ENCODE results near the gene ACADVL. TPM values are rescaled to one million over a fixed set of nuclear protein-coding genes. Genes with fewer than 3 reads are reported as not detected.
"Not testable (repeated sequence)": the region's sequence is repeated elsewhere in the genome, so short reads cannot be mapped to it uniquely, and the experiment has no call there.

ACADVL gene
- total and polyA plus RNA-seq, 12 donors: 961 to 6,098 (median 1,772) TPM

DNA sequence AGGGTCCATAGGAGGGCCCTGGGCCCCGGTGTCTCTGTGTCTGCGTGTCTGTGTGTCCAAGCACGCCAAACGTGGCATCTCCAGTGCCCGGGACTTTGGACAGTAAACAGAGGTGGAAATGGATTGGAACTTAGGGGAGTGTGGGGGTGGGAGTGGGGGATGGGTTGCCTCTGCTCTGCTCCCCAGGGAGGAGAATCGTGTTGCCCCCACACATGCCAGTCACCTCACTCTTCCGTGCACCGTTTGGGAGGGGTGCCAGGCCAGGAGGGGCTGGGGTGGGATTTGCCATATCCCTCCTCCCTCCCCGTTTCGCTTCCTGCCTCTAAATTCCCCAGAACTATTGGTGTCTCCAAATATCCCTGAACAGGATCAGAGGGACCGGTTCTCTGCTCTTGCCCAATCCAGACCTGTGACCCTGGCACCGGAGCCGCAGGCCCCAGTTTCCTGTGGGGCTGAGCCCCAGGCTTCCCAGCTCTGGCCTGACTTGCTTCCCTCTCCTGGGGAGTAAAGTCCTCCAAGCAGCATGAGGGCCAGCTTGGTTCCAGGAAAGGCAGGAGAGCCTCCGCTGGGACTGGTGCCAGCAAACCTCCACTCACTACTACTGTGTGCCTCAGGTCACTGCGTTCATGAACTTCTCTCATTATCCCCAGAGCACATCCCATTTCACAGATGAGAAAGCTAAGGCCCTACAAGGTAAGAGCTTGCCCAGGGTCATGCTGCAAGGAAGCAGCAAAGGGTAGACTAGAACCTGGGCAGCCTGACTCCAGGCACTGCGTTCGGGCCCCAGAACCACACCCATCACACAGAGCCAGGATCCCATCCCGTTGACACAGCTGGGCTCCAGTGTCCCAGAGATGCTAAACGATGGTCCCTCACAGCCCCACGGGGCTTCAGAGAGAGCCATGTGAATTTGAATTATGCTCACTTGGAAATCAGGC lies 40.2 kb upstream of the ACADVL start, which contains the start of gene ASGR1:
Gene ASGR1 (minus strand): TSS at position 54 of the 938 bp plus-strand sequence. CDS start 807 bp downstream, outside the sequence.
- intact Hi-C loops (cut with DNase I): no loop called here
- Histone ChIP-seq H3K36me3 (replicated peaks in 1 of 2) (no peaks in the 10 kb centered on the region), H3K4me3 (no peak within 1 kb of the TSS), H3K27me3 (peaks cover 10% of the 10 kb centered on the region), H3K9me3 (replicated peaks in 1 of 3) (no peaks in the 10 kb centered on the region), H3K4me1 (replicated peaks in 1 of 2) (peaks cover 6 to 22% of the 10 kb centered on the region in 2 donors), H3K27ac (no peak within 1 kb of the TSS)
- DNase-seq: no peak
- 58 to 65% (median 63%) methylated on average over 16 to 20 of the region's 20 CpGs for WGBS, 4 donors
- TF ChIP-seq POLR2A (IDR thresholded peaks at IDR 0.05): no peak
- TF ChIP-seq, protein P1, sequence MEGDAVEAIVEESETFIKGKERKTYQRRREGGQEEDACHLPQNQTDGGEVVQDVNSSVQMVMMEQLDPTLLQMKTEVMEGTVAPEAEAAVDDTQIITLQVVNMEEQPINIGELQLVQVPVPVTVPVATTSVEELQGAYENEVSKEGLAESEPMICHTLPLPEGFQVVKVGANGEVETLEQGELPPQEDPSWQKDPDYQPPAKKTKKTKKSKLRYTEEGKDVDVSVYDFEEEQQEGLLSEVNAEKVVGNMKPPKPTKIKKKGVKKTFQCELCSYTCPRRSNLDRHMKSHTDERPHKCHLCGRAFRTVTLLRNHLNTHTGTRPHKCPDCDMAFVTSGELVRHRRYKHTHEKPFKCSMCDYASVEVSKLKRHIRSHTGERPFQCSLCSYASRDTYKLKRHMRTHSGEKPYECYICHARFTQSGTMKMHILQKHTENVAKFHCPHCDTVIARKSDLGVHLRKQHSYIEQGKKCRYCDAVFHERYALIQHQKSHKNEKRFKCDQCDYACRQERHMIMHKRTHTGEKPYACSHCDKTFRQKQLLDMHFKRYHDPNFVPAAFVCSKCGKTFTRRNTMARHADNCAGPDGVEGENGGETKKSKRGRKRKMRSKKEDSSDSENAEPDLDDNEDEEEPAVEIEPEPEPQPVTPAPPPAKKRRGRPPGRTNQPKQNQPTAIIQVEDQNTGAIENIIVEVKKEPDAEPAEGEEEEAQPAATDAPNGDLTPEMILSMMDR (IDR thresholded peaks at IDR 0.05): no peak

DNA sequence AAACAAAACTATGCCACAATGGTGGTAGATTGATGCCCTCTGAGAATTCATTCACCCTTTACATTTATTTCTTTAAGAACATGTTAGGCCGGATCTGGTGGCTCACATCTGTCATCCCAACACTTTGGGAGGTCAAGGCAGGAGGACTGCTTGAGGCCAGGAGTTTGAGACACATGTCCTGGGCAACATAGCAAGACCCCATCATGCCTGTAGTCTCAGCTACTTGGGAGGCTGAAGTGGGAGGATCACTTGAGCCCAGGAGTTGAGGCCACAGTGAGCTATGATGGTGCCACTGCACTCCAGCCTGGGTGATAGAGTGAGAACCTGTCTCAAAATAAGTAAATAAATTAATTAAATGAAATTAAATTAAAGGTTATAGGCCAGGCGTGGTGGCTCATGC lies 37.6 kb upstream of the ACADVL start:
- intact Hi-C loops (cut with DNase I): not testable (repeated sequence)

DNA sequence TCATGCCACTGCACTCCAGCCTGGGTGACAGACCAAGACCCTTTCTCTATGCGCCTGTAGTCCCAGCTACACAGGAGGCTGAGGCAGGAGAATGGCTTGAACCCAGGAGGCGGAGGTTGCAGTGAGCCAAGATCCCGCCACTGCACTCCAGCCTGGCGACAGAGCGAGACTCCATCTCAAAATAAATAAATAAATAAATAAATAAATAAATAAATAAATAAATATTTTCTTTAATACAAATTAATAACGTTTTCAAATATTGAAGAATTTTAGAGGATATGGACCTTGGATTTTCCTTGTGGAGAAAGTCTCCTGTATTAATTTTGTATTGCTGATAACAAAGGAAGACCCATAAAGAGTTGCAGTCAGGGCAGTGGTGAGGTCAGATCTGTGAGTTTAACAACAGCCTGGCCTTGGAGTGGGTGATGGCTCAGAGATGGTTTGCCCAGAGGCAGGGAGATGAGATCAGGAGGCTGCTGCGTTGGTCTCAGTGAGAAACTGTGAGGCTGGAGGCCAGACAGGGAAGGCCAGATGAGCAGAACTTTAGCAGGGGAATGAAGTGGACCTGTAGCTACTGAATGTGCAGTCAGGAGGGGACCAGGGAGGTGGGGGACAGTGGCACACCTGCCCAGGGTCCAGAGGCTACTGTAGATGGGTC lies 36.2 kb upstream of the ACADVL start:
- intact Hi-C loops (cut with DNase I): no loop called here
- peaks cover 0 to 8% of the 10 kb centered on the region in 2 donors for H3K4me1 ChIP-seq (replicated peaks in 1 of 2)
- no peak for TF ChIP-seq POLR2A (IDR thresholded peaks at IDR 0.05)
- TF ChIP-seq, protein P1 (IDR thresholded peaks at IDR 0.05): no peak

More for the DNA sequence above, 37.6 kb upstream of the ACADVL start:
- 87 to 96% (median 91%) methylated on average over 2 of the region's 2 CpGs for WGBS, 4 donors
- H3K27ac ChIP-seq; H3K4me3 ChIP-seq; H3K27me3 ChIP-seq; H3K9me3 ChIP-seq (replicated peaks in 1 of 3); H3K36me3 ChIP-seq (replicated peaks in 1 of 2); DNase-seq: not testable (repeated sequence)
- peaks cover 6 to 19% of the 10 kb centered on the region in 2 donors for H3K4me1 ChIP-seq (replicated peaks in 1 of 2)

DNA sequence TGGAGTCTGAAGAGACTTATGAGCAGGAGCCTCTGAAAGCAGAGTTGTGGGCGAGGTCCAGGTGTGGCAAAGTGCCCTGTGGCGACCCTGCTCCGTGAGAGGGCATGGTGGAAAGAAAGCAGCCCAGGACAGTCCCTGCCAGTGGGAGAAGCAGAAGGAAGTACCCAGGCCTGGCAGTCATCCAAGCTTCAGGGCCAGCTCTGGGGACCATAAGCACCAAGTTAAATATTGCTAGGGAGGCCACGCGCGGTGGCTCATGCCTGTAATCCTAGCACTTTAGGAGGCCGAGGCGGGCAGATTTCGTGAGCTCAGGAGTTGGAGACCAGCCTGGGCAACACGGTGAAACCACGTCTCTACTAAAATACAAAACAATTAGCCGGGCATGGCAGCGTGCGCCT lies 35.6 kb upstream of the ACADVL start:
- peak in 5 of 7 donors; percentile 50 to 71 (median 66) for DNase-seq
- intact Hi-C loops (cut with DNase I): no loop called here
- peaks cover 0 to 8% of the 10 kb centered on the region in 2 donors for H3K4me1 ChIP-seq (replicated peaks in 1 of 2)
- H3K27ac ChIP-seq: peak overlapping the region in 1 of 5 donors; percentile 52
- H3K27me3 ChIP-seq: no peaks in the 10 kb centered on the region
- no peaks in the 10 kb centered on the region for H3K36me3 ChIP-seq (replicated peaks in 1 of 2)
- 53 to 76% (median 66%) methylated on average over 7 to 14 of the region's 14 CpGs for WGBS, 4 donors
- no peak for TF ChIP-seq POLR2A (IDR thresholded peaks at IDR 0.05)
- TF ChIP-seq, protein P1 (IDR thresholded peaks at IDR 0.05): no peak
- no peaks in the 10 kb centered on the region for H3K9me3 ChIP-seq (replicated peaks in 1 of 3)
- H3K4me3 ChIP-seq: no peak overlapping the region

More for the DNA sequence above, 36.2 kb upstream of the ACADVL start:
- peak overlapping the region in 1 of 5 donors; percentile 52 for H3K27ac ChIP-seq
- H3K9me3 ChIP-seq (replicated peaks in 1 of 3): no peaks in the 10 kb centered on the region
- peak in 5 of 7 donors; percentile 52 to 69 (median 61) for DNase-seq
- WGBS, 4 donors: 74 to 81% (median 76%) methylated on average over 7 of the region's 7 CpGs
- H3K4me3 ChIP-seq: no peak overlapping the region
- H3K27me3 ChIP-seq: no peaks in the 10 kb centered on the region
- H3K36me3 ChIP-seq (replicated peaks in 1 of 2): no peaks in the 10 kb centered on the region
